AG04449 (cell line): ENCODE results near the gene NAV2.

Source experiments
- CTCF ChIA-PET: fragments of 350-600 bp; formaldehyde crosslinking; extraction: SDS; loops from one replicate; lab custom pipeline; 2021; ENCODE audit warnings: antibody characterized with exemption; lab: Yijun Ruan, JAX
- POLR2A ChIA-PET: fragments of 400-600, 350-600 bp; formaldehyde crosslinking; extraction: SDS; loops from one replicate; lab custom pipeline; 2020; ENCODE audit warnings: antibody characterized with exemption, inconsistent platforms; lab: Yijun Ruan, JAX
- DNase-seq: peaks from one replicate; pipeline ENCODE4 v3.0.0-alpha.2; 2010; ENCODE audit warnings: low read depth, low spot score
- H3K4me3 ChIP-seq: 2 replicates; pipeline ENCODE4 v1.5.1; 2011; ENCODE audit warnings: low read depth, mild to moderate bottlenecking, control low read depth, low read length
- TF ChIP-seq, protein P1 (sequence below): IDR thresholded peaks from one replicate; pipeline ENCODE4 v1.5.1; 2011; ENCODE audit warnings: mild to moderate bottlenecking, moderate library complexity, low read length, control low read depth, inconsistent platforms; ENCODE audit not compliant: insufficient read depth; ENCODE audit errors: missing control alignments

Gene NAV2

DNA sequence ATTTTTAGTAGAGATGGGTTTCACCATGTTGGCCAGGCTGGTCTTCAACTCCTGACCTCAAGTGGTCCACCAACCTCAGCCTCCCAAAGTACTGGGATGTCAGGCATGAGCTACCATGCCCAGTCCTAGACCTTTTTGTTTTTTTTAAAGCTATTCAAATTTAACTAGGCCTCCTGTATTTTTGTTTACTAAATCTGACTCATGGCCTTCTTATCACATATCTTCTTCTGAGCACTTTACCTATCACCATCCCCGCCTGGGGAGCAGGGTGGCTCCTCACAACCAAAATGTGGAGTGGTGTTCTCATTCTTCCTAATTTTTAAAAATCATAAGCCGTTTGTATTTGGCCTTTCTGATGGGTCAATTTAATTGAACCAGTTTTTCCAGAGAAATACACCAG lies 355.0 kb downstream of the NAV2 start:
- ChIA-PET POLR2A (no interaction called here), CTCF (interaction anchor here (1.6 kb wide), 1 partner anchor 162 kb away, joined by 5 read pairs; no protein-coding TSS in a partner anchor)
- no peak overlapping the region for H3K4me3 ChIP-seq
- no peak for DNase-seq
- TF ChIP-seq, protein P1, sequence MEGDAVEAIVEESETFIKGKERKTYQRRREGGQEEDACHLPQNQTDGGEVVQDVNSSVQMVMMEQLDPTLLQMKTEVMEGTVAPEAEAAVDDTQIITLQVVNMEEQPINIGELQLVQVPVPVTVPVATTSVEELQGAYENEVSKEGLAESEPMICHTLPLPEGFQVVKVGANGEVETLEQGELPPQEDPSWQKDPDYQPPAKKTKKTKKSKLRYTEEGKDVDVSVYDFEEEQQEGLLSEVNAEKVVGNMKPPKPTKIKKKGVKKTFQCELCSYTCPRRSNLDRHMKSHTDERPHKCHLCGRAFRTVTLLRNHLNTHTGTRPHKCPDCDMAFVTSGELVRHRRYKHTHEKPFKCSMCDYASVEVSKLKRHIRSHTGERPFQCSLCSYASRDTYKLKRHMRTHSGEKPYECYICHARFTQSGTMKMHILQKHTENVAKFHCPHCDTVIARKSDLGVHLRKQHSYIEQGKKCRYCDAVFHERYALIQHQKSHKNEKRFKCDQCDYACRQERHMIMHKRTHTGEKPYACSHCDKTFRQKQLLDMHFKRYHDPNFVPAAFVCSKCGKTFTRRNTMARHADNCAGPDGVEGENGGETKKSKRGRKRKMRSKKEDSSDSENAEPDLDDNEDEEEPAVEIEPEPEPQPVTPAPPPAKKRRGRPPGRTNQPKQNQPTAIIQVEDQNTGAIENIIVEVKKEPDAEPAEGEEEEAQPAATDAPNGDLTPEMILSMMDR = no peak

DNA sequence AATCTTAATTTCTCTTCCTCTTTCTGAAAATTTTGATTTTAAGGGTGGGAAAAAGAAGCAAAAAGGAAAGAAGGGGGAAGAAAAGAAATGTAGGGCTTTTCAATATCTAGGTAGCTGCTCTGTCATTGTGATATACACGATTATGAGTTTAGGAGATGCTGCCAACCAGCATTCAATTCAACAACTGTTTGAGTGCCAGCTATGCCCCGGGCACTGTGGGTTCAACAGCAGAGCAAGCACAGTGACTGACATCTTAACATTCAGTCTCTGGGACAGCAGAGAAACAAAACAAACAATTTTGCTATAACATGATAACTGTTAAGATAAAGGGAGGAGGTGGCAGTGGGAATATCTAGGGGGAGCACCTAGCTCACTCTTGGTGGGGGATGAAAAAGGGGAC lies 356.1 kb downstream of the NAV2 start:
- TF ChIP-seq, protein P1 = no peak
- POLR2A ChIA-PET = no interaction called here
- no peak overlapping the region for H3K4me3 ChIP-seq
- no peak for DNase-seq
- CTCF ChIA-PET = interaction anchor here (0.7 to 1.6 kb wide), 2 partner anchors 42 to 163 kb away, joined by 3 to 5 read pairs; no protein-coding TSS in a partner anchor

DNA sequence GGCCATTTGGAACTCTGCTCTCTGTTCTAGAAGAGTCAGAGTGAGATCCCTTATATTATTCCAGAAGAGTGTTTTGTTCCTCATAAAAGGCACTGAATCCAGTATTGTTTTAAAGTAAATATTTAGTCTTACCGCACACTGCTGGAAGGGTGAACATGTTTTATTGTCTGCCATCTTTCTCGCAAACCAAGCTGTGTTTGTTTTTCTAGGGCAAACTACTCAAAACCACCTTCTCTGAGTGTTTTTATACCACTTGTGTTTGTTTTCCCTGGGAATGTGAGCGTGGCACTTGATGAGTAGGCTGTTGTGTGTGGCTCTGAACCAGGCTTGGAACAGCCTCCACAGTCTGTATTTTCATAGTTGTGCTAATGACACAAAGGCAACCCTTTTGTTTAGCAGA lies 357.8 kb downstream of the NAV2 start:
- TF ChIP-seq, protein P1 = no peak
- H3K4me3 ChIP-seq = no peak overlapping the region
- POLR2A ChIA-PET = no interaction called here
- no peak for DNase-seq
- CTCF ChIA-PET = interaction anchor here (0.6 kb wide), 1 partner anchor 270 kb away, joined by 3 read pairs; no protein-coding TSS in a partner anchor

DNA sequence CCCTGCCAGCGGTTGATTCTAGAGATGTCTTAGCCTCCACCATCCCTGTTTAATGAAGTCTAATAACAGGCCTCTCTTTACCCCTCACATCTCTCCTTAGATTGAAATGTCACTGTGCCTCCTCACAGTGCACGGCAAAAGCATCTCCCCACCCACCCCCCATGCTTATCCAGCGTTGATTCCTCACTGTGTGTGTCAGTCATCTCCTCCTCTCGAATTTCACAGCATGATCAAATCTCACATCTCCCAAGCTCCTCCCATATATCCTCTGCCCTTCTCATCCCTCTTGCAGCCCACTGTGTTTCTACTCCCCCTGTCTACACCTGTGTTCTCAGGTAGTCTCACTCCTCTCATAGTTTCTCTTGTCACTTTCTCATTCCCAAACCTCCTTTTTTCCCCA lies 363.0 kb downstream of the NAV2 start:
- H3K4me3 ChIP-seq = no peak overlapping the region
- TF ChIP-seq, protein P1 = no peak
- ChIA-PET CTCF (no interaction called here), POLR2A (no interaction called here)
- no peak for DNase-seq

DNA sequence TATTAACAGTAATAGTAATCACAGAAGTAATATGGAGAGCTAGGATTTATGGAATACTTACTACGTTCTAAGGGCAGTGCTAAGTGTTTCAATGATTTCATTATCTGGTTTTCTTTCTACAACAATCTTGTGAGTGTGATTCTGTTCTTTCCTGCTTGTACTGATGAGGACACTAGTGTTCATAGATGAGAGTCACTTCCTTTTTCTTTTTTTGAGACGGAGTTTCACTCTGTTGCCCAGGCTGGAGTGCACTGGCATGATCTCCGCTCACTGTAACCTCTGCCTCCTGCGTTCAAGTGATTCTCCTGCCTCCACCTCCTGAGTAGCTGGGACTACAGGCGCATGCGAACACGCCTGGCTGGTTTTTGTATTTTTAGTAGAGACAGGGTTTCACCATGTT lies 366.2 kb downstream of the NAV2 start:
- TF ChIP-seq, protein P1 = no peak
- DNase-seq = no peak
- no peak overlapping the region for H3K4me3 ChIP-seq
- ChIA-PET POLR2A (no interaction called here), CTCF (interaction anchor here (0.8 kb wide), 1 partner anchor 18 kb away, joined by 3 read pairs; no protein-coding TSS in a partner anchor)

DNA sequence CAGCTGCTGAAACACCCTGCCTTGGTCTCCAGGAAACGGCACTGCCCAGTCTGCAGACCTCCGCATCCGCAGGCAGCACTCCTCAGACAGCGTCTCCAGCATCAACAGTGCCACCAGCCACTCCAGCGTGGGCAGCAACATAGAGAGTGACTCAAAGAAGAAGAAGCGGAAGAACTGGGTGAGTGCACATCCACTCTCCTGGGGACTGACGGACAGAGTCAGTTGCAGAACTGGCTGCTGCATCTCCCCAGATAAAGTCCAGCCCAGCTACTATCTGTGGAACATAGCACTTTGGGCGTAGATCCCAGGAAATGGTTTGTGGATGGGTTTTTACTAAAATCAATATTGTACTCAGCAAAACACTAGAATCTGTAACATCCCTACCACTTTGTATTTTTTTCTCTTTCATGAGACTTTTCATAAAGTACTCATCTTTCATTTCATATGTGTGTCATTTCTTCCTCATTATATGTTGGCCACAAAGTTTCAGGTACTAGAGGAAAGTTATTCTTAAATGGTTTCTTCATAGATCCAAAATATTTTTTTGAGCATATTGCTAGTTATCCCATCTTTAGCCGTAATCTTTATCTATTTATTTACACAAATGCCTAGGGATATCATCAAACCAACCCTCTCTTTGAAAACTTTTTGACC lies 367.5 kb downstream of the NAV2 start:
- ChIA-PET CTCF (interaction anchor here (1.1 kb wide), 2 partner anchors 28 to 30 kb away, joined by 3 to 4 read pairs; no protein-coding TSS in a partner anchor), POLR2A (no interaction called here)
- TF ChIP-seq, protein P1 = no peak
- no peak for DNase-seq
- H3K4me3 ChIP-seq = no peak overlapping the region
